ENCODE data around the gene TMEM212. TPM values are rescaled to one million over a fixed set of nuclear protein-coding genes. Genes with fewer than 3 reads are reported as not detected.

Gene TMEM212
- not detected for total RNA-seq
- long read RNA-seq, result 0 reads

GRCh38 chr3:171842864-171843518 lies at the start of gene TMEM212:
Gene TMEM212, plus strand, starts transcription at chr3:171843349. Its CDS starts 35 bp downstream, at chr3:171843384.
- no peak within 1 kb of the TSS for H3K4me3 ChIP-seq
- H3K4me1 ChIP-seq, result peaks cover 12% of the 10 kb centered on the region
- H3K9me3 ChIP-seq, result no peaks in the 10 kb centered on the region
- no peaks in the 10 kb centered on the region for H3K27me3 ChIP-seq
- intact Hi-C loops (cut with DNase I), result no loop called here
- TF ChIP-seq CTCF (IDR thresholded peaks at IDR 0.05), result no peak
- no peak within 1 kb of the TSS for H3K27ac ChIP-seq
- H3K36me3 ChIP-seq, result no peaks in the 10 kb centered on the region
- ATAC-seq (peak; percentile 30), DNase-seq (no peak)

- ATAC-seq (no peak), DNase-seq (no peak)
- no peak overlapping the region for H3K27ac ChIP-seq
- no peak for TF ChIP-seq CTCF (IDR thresholded peaks at IDR 0.05)
- no peak overlapping the region for H3K4me3 ChIP-seq
- intact Hi-C loops (cut with DNase I), result no loop called here
- H3K27me3 ChIP-seq, result no peaks in the 10 kb centered on the region
- H3K36me3 ChIP-seq, result no peaks in the 10 kb centered on the region
- H3K4me1 ChIP-seq, result peaks cover 7% of the 10 kb centered on the region
- H3K9me3 ChIP-seq, result no peaks in the 10 kb centered on the region
Measured at GRCh38 chr3:171796625-171797264, 46.4 kb upstream of the TMEM212 start.

- Histone ChIP-seq H3K9me3 (no peaks in the 10 kb centered on the region), H3K4me3 (no peak overlapping the region), H3K4me1 (peaks cover 10% of the 10 kb centered on the region), H3K36me3 (no peaks in the 10 kb centered on the region), H3K27me3 (no peaks in the 10 kb centered on the region), H3K27ac (no peak overlapping the region)
- ATAC-seq (no peak), DNase-seq (no peak)
- intact Hi-C loops (cut with DNase I), result no loop called here
- no peak for TF ChIP-seq CTCF (IDR thresholded peaks at IDR 0.05)
Measured at GRCh38 chr3:171797265-171797679, 45.9 kb upstream of the TMEM212 start.

GRCh38 chr3:171797873-171798272 lies 45.3 kb upstream of the TMEM212 start:
- Histone ChIP-seq H3K9me3 (no peaks in the 10 kb centered on the region), H3K4me1 (peaks cover 11% of the 10 kb centered on the region), H3K36me3 (no peaks in the 10 kb centered on the region), H3K27me3 (no peaks in the 10 kb centered on the region), H3K27ac (no peak overlapping the region), H3K4me3 (no peak overlapping the region)
- no peak for TF ChIP-seq CTCF (IDR thresholded peaks at IDR 0.05)
- ATAC-seq (no peak), DNase-seq (no peak)
- intact Hi-C loops (cut with DNase I), result no loop called here

GRCh38 chr3:171799501-171799900 lies 43.6 kb upstream of the TMEM212 start:
- H3K27ac ChIP-seq, result no peak overlapping the region
- intact Hi-C loops (cut with DNase I), result no loop called here

More at GRCh38 chr3:171799501-171799900, 43.6 kb upstream of the TMEM212 start:
- H3K27me3 ChIP-seq, result no peaks in the 10 kb centered on the region
- H3K9me3 ChIP-seq, result no peaks in the 10 kb centered on the region
- DNase-seq, result no peak
- H3K4me3 ChIP-seq, result no peak overlapping the region
- peaks cover 16% of the 10 kb centered on the region for H3K4me1 ChIP-seq
- ATAC-seq, result no peak
- no peak for TF ChIP-seq CTCF (IDR thresholded peaks at IDR 0.05)
- no peaks in the 10 kb centered on the region for H3K36me3 ChIP-seq
